ENCODE data around the gene C13orf46. TPM values are rescaled to one million over a fixed set of nuclear protein-coding genes. Genes with fewer than 3 reads are reported as not detected.

C13orf46 gene
- total and polyA plus RNA-seq, 2 of the 8 experiments (the other 6 are each of a cell fraction or from before 2014, with no cell fraction given) = 0.23 to 0.28 TPM

- H3K9ac ChIP-seq (replicated peaks in 1 of 4; ENCODE audit: extremely low read depth in 1 of 4, low read depth in 3 of 4, low read length in 3 of 4) = no peak overlapping the region
- H2BK12ac ChIP-seq (ENCODE audit: low read depth, low read length) = no peak overlapping the region
- 0 out of 2 replicates have a peak overlapping the region, but pooled peaks have one; percentile 0 for H2BK20ac ChIP-seq (ENCODE audit: low read length)
- H3K4me3 ChIP-seq (ENCODE audit: extremely low read depth in 1 of 4, insufficient read depth in 2 of 4, low read depth in 3 of 4, low read length in 4 of 4) = no peak overlapping the region
- no peaks in the 10 kb centered on the region for H3K36me3 ChIP-seq (ENCODE audit: control insufficient read depth in 2 of 4, insufficient read depth in 4 of 4, low read length in 3 of 4)
- H3K14ac ChIP-seq (ENCODE audit: insufficient read length) = no peak overlapping the region
- no peaks in the 10 kb centered on the region for H3K4me1 ChIP-seq (replicated peaks in 1 of 4; ENCODE audit: control insufficient read depth in 3 of 4, insufficient read depth in 4 of 4, low read length in 3 of 4)
- H2AFZ ChIP-seq (ENCODE audit: low read length) = no peak overlapping the region
- no peak overlapping the region for H3K4ac ChIP-seq (replicated peaks; ENCODE audit: insufficient read length, low read depth, low read length)
- TF ChIP-seq RNF2 (IDR thresholded peaks at IDR 0.05; ENCODE audit: borderline replicate concordance, low read depth, low read length, missing control alignments, poor library complexity, severe bottlenecking) = no peak
- no peak for TF ChIP-seq BRCA1 (IDR thresholded peaks at IDR 0.05; ENCODE audit: low read depth, low read length)
- no peak for TF ChIP-seq RXRA (IDR thresholded peaks at IDR 0.05; ENCODE audit: insufficient read depth, low read depth, low read length)
- no peaks in the 10 kb centered on the region for H3K79me2 ChIP-seq (ENCODE audit: control insufficient read depth in 1 of 2, insufficient read depth in 2 of 2, low read length in 2 of 2)
- DNase-seq (ENCODE audit: low read depth in 1 of 2, low spot score in 2 of 2) = no peak
- H2BK5ac ChIP-seq (ENCODE audit: low read depth, low read length) = 0 out of 2 replicates have a peak overlapping the region, but pooled peaks have one; percentile 35
- ChIA-PET CTCF (ENCODE audit: partially characterized antibody) (no interaction called here), POLR2A (ENCODE audit: partially characterized antibody) (interaction anchor here (0.6 kb wide), 1 partner anchor 32 kb away, joined by 3 read pairs; no protein-coding TSS in a partner anchor)
- no peak overlapping the region for H3K4me2 ChIP-seq (ENCODE audit: insufficient read depth in 1 of 2, low read depth in 2 of 2, low read length in 2 of 2)
- no peak for FAIRE-seq
- WGBS, 2 experiments (ENCODE audit: extremely low coverage in 1 of 2, insufficient coverage in 1 of 2, insufficient read length in 1 of 2, insufficient replicate concordance in 2 of 2, low coverage in 1 of 2, low lambda C conversion rate in 2 of 2, missing lambda C conversion rate in 1 of 2) = 88% methylated on average over 16 of the region's 16 CpGs; no CpG with 5 or more reads in 1 of the 2 experiments
- H4K91ac ChIP-seq (replicated peaks; ENCODE audit: insufficient read length, low read length) = no peak overlapping the region
- H3K27ac ChIP-seq (ENCODE audit: low read depth, low read length) = no peak overlapping the region
- no peak overlapping the region for H2AK5ac ChIP-seq (ENCODE audit: low read depth, low read length)
- no peaks in the 10 kb centered on the region for H3K23me2 ChIP-seq (ENCODE audit: low read depth, low read length)
- H4K8ac ChIP-seq (ENCODE audit: extremely low read depth, insufficient read depth, low read length) = no peak overlapping the region
- no peak overlapping the region for H2BK15ac ChIP-seq (ENCODE audit: low read length)
- no peak overlapping the region for H4K5ac ChIP-seq (ENCODE audit: insufficient read length, low read depth, low read length)
- no peaks in the 10 kb centered on the region for H3K9me3 ChIP-seq (ENCODE audit: insufficient read depth in 2 of 2, low read depth in 1 of 2, low read length in 1 of 2)
- no peaks in the 10 kb centered on the region; a peak in 1 of 7 replicates for H3K27me3 ChIP-seq (replicated peaks in 1 of 4; ENCODE audit: control insufficient read depth in 3 of 4, extremely low read depth in 1 of 4, insufficient read depth in 3 of 4, low read length in 3 of 4)
- no peaks in the 10 kb centered on the region for H3K79me1 ChIP-seq (ENCODE audit: low read depth, low read length)
- no peak overlapping the region for H3K56ac ChIP-seq (replicated peaks; ENCODE audit: insufficient read length, low read depth, low read length)
- H3K18ac ChIP-seq (ENCODE audit: extremely low read depth, low read length) = no peak overlapping the region; the same call in 1 of the 2 replicates
- H2BK120ac ChIP-seq (replicated peaks; ENCODE audit: low read depth, low read length) = no peak overlapping the region
- H3K23ac ChIP-seq (ENCODE audit: insufficient read length) = no peak overlapping the region
- H4K20me1 ChIP-seq (replicated peaks in 1 of 2; ENCODE audit: control insufficient read depth in 1 of 2, insufficient read depth in 2 of 2, low read length in 2 of 2) = peaks cover 0 to 2% of the 10 kb centered on the region in 2 experiments
Observed at GRCh38 chr13:113941571-113942191, 32.2 kb downstream of the C13orf46 start.

All from H1 (cell line).